Upper lobe of left lung (tissue), 4 donors: ENCODE results near the gene ECT2L.

Experiments used
- POLR2A ChIP-seq, 4 donors: fragments of 450-650 bp; IDR thresholded peaks; one replicate each; pipeline ENCODE4 v1.5.1; 2016 to 2017; ENCODE audit warnings: antibody characterized with exemption in 4 of 4, mild to moderate bottlenecking in 2 of 4
- TF ChIP-seq, protein P1 (sequence below), 6 experiments: fragments of 450-650 bp in 4 of 6; fragments of 200-600 bp in 2 of 6; sonication (generic) in 2 of 6; IDR thresholded peaks; one replicate each; pipeline ENCODE4 v1.5.1; 2016 to 2019; ENCODE audit warnings: antibody characterized with exemption in 6 of 6

DNA sequence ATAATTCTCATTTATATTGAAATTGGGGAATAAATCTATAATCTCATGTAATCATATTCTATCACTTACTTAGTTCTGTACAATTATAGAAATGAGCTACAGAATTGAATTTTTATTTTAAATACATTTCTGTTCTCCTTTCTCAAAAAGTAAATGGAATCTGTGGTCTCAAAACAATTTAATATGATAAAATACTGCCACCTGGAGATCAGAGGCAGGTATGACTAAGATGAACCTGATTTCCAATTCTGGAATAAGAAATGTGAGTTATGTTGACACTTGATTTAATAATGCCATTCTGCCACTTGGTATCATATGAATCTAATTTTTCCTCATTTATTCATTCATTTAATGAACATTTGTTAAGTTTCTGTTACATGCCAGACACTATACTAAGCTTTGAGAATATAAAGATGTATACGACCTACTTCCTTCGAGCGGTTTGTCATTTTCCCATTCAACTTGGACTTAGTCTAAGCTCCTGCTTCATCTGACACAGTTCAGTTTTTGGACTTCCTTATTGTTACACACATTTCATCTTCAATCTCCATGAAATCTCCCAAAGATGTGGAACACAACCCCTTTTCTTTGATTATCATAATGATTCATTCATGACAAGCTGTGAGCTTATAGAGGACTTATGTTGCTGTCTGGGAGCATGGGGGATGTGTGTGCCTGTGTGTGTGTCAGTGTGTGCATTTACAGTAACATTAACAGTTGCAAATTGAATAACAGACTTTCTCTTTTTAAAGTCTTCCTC lies 29.8 kb upstream of the ECT2L start:
- no peak for TF ChIP-seq POLR2A (IDR thresholded peaks at IDR 0.05)
- TF ChIP-seq, protein P1, sequence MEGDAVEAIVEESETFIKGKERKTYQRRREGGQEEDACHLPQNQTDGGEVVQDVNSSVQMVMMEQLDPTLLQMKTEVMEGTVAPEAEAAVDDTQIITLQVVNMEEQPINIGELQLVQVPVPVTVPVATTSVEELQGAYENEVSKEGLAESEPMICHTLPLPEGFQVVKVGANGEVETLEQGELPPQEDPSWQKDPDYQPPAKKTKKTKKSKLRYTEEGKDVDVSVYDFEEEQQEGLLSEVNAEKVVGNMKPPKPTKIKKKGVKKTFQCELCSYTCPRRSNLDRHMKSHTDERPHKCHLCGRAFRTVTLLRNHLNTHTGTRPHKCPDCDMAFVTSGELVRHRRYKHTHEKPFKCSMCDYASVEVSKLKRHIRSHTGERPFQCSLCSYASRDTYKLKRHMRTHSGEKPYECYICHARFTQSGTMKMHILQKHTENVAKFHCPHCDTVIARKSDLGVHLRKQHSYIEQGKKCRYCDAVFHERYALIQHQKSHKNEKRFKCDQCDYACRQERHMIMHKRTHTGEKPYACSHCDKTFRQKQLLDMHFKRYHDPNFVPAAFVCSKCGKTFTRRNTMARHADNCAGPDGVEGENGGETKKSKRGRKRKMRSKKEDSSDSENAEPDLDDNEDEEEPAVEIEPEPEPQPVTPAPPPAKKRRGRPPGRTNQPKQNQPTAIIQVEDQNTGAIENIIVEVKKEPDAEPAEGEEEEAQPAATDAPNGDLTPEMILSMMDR (IDR thresholded peaks at IDR 0.05) = peak; percentile 34 to 78 (median 65)
